DND-41 (cell line): Measurements from ENCODE around the gene PTBP3.

ENCODE experiments used
- ATAC-seq: fragments of 200-7000 bp; cut with Tn5 transposase; 3 replicates; pipeline ENCODE4 v1.9.1; 2021; ENCODE audit warnings: low read depth; ENCODE audit not compliant: insufficient read depth
- DNase-seq: peaks from one replicate; pipeline ENCODE4 v3.0.0-alpha.2; 2020
- H2AFZ ChIP-seq: 2 replicates; pipeline ENCODE4 v1.6.0; 2012; ENCODE audit warnings: low read depth, low read length
- H3K27ac ChIP-seq: 2 replicates; pipeline ENCODE4 v1.5.1; 2012; ENCODE audit warnings: low read length, inconsistent platforms
- H3K27me3 ChIP-seq: fragments of 200-600 bp; sonication (generic); 2 replicates; pipeline ENCODE4 v1.6.0; 2012; ENCODE audit warnings: low read length, mild to moderate bottlenecking, inconsistent platforms; ENCODE audit not compliant: insufficient read depth, poor library complexity
- H3K36me3 ChIP-seq: 2 replicates; pipeline ENCODE4 v1.5.1; 2012; ENCODE audit warnings: low read length, inconsistent platforms; ENCODE audit not compliant: insufficient read depth
- H3K4me1 ChIP-seq: 2 replicates; pipeline ENCODE4 v1.5.1; 2012; ENCODE audit warnings: mild to moderate bottlenecking, low read length; ENCODE audit not compliant: insufficient read depth
- H3K4me2 ChIP-seq: 2 replicates; pipeline ENCODE4 v1.6.0; 2012; ENCODE audit warnings: mild to moderate bottlenecking, moderate library complexity, low read length, inconsistent platforms; ENCODE audit not compliant: insufficient read depth
- H3K4me3 ChIP-seq, 2 experiments: fragments of 200-600 bp in 1 of 2; shearing (Covaris generic) in 1 of 2; 2 replicates each; pipeline ENCODE4 v1.5.1; 2012 to 2016; ENCODE audit warnings: inconsistent platforms in 2 of 2, low read length in 2 of 2, mild to moderate bottlenecking in 2 of 2, low read depth in 1 of 2, moderate library complexity in 1 of 2
- H3K79me2 ChIP-seq: 2 replicates; pipeline ENCODE4 v1.6.0; 2012; ENCODE audit warnings: low read length, inconsistent platforms; ENCODE audit not compliant: insufficient read depth
- H3K9ac ChIP-seq: 2 replicates; pipeline ENCODE4 v1.6.0; 2012; ENCODE audit warnings: low read depth, mild to moderate bottlenecking, inconsistent platforms, low read length, moderate library complexity
- H3K9me3 ChIP-seq: 2 replicates; pipeline ENCODE4 v1.5.1; 2012; ENCODE audit warnings: low read length, moderate library complexity, mild to moderate bottlenecking, inconsistent platforms; ENCODE audit not compliant: insufficient read depth, severe bottlenecking
- H4K20me1 ChIP-seq: 2 replicates; pipeline ENCODE4 v1.6.0; 2012; ENCODE audit warnings: low read length; ENCODE audit not compliant: insufficient read depth
- CTCF ChIP-seq: IDR thresholded peaks from 2 replicates; pipeline ENCODE4 v1.5.1; 2012; ENCODE audit warnings: borderline replicate concordance, low read length, moderate library complexity, mild to moderate bottlenecking; ENCODE audit not compliant: poor library complexity, severe bottlenecking; ENCODE audit errors: extremely low read depth
- EZH2 ChIP-seq: IDR thresholded peaks from 3 replicates; pipeline ENCODE4 v1.6.1; 2012; ENCODE audit warnings: borderline replicate concordance, low read depth, mild to moderate bottlenecking, moderate library complexity, low read length, inconsistent platforms; ENCODE audit not compliant: severe bottlenecking

Gene PTBP3

GRCh38 chr9:112252194-112252593 lies 81.2 kb downstream of the PTBP3 start:
- H3K4me2 ChIP-seq = no peak overlapping the region
- H4K20me1 ChIP-seq = no peaks in the 10 kb centered on the region
- TF ChIP-seq CTCF (no peak), EZH2 (no peak)
- no peaks in the 10 kb centered on the region for H3K4me1 ChIP-seq
- no peak overlapping the region for H3K9ac ChIP-seq
- H3K9me3 ChIP-seq = no peaks in the 10 kb centered on the region
- H3K27me3 ChIP-seq = no peaks in the 10 kb centered on the region
- no peak overlapping the region for H3K4me3 ChIP-seq
- H3K36me3 ChIP-seq = peaks cover 24% of the 10 kb centered on the region; the same call in 1 of the 2 replicates
- H2AFZ ChIP-seq = no peak overlapping the region
- no peak for DNase-seq
- H3K79me2 ChIP-seq = peaks cover 8% of the 10 kb centered on the region; the same call in 1 of the 2 replicates
- H3K27ac ChIP-seq = no peak overlapping the region
- no peak for ATAC-seq

GRCh38 chr9:112249277-112249676 lies 84.1 kb downstream of the PTBP3 start:
- Histone ChIP-seq H3K4me3 (no peak overlapping the region), H3K9ac (no peak overlapping the region), H3K27ac (no peak overlapping the region), H3K4me1 (no peaks in the 10 kb centered on the region), H3K4me2 (no peak overlapping the region), H3K9me3 (no peaks in the 10 kb centered on the region), H2AFZ (no peak overlapping the region), H4K20me1 (no peaks in the 10 kb centered on the region), H3K27me3 (no peaks in the 10 kb centered on the region), H3K36me3 (peaks cover 32% of the 10 kb centered on the region; the same call in 1 of the 2 replicates), H3K79me2 (0 out of 2 replicates have a peak, but pooled peaks cover 2% of the 10 kb centered on the region)
- TF ChIP-seq CTCF (no peak), EZH2 (no peak)
- ATAC-seq = no peak
- no peak for DNase-seq

- no peak overlapping the region for H3K4me2 ChIP-seq
- H3K4me1 ChIP-seq = no peaks in the 10 kb centered on the region
- H3K4me3 ChIP-seq = no peak overlapping the region
- no peak overlapping the region for H3K27ac ChIP-seq
- no peak for ATAC-seq
- 0 out of 2 replicates have a peak, but pooled peaks cover 2% of the 10 kb centered on the region for H3K79me2 ChIP-seq
- no peaks in the 10 kb centered on the region for H3K9me3 ChIP-seq
- H2AFZ ChIP-seq = no peak overlapping the region
- no peak overlapping the region for H3K9ac ChIP-seq
- peaks cover 32% of the 10 kb centered on the region; the same call in 1 of the 2 replicates for H3K36me3 ChIP-seq
- DNase-seq = no peak
- no peaks in the 10 kb centered on the region for H4K20me1 ChIP-seq
- H3K27me3 ChIP-seq = no peaks in the 10 kb centered on the region
- TF ChIP-seq CTCF (no peak), EZH2 (no peak)
Observed at GRCh38 chr9:112248722-112249121, 84.7 kb downstream of the PTBP3 start.

- no peak overlapping the region for H3K4me2 ChIP-seq
- no peak overlapping the region for H3K27ac ChIP-seq
- TF ChIP-seq EZH2 (no peak), CTCF (no peak)
- H3K79me2 ChIP-seq = 0 out of 2 replicates have a peak, but pooled peaks cover 2% of the 10 kb centered on the region
- ATAC-seq (no peak), DNase-seq (no peak)
- H3K36me3 ChIP-seq = peaks cover 29% of the 10 kb centered on the region; the same call in 1 of the 2 replicates
- no peak overlapping the region for H2AFZ ChIP-seq
- H3K9ac ChIP-seq = no peak overlapping the region
- H3K4me3 ChIP-seq = no peak overlapping the region
- H3K9me3 ChIP-seq = no peaks in the 10 kb centered on the region
- no peaks in the 10 kb centered on the region for H3K27me3 ChIP-seq
- no peaks in the 10 kb centered on the region for H4K20me1 ChIP-seq
- no peaks in the 10 kb centered on the region for H3K4me1 ChIP-seq
Observed at GRCh38 chr9:112247090-112247489, 86.3 kb downstream of the PTBP3 start.
